GM21619 (cell line): ENCODE results near the gene IL10RA.
A peak's percentile ranks its signal among the peaks of the same experiment; 100 is the strongest.
"Not testable (repeated sequence)": the region's sequence is repeated elsewhere in the genome, so short reads cannot be mapped to it uniquely, and the experiment has no call there.

Experiments
- ATAC-seq: cut with Tn5 transposase; IDR thresholded peaks from one replicate; pipeline ENCODE4 v1.9.1; 2021; ENCODE audit not compliant: unreplicated experiment

Gene IL10RA

GRCh38 chr11:117985953-117986887, at the start of gene IL10RA:
Gene IL10RA (plus strand): TSS chr11:117986394. CDS start chr11:117986468, 74 bp downstream.
- ATAC-seq: peak; percentile 84

GRCh38 chr11:117936973-117937372, 49.2 kb upstream of the IL10RA start:
- no peak for ATAC-seq

GRCh38 chr11:117940736-117941135, 45.5 kb upstream of the IL10RA start:
- no peak for ATAC-seq

GRCh38 chr11:117941163-117941707, 45.0 kb upstream of the IL10RA start:
- ATAC-seq: no peak

GRCh38 chr11:117941976-117942654, 44.1 kb upstream of the IL10RA start:
- no peak for ATAC-seq

- ATAC-seq: no peak
Measured at GRCh38 chr11:117944554-117944953, 41.6 kb upstream of the IL10RA start.

- no peak for ATAC-seq
Measured at GRCh38 chr11:117945047-117945810, 41.0 kb upstream of the IL10RA start.

GRCh38 chr11:117946156-117946841, 39.9 kb upstream of the IL10RA start:
- no peak for ATAC-seq

- ATAC-seq: peak; percentile 41
Measured at GRCh38 chr11:117946842-117947526, 39.2 kb upstream of the IL10RA start.

- ATAC-seq: not testable (repeated sequence)
Measured at GRCh38 chr11:117947751-117948150, 38.4 kb upstream of the IL10RA start.

- ATAC-seq: not testable (repeated sequence)
Measured at GRCh38 chr11:117948466-117948865, 37.7 kb upstream of the IL10RA start.

- no peak for ATAC-seq
Measured at GRCh38 chr11:117949062-117949461, 37.1 kb upstream of the IL10RA start.

GRCh38 chr11:117950301-117950700, 35.9 kb upstream of the IL10RA start:
- ATAC-seq: no peak

- no peak for ATAC-seq
Measured at GRCh38 chr11:117950993-117951961, 34.9 kb upstream of the IL10RA start.

- no peak for ATAC-seq
Measured at GRCh38 chr11:117953024-117953671, 33.0 kb upstream of the IL10RA start.

- no peak for ATAC-seq
Measured at GRCh38 chr11:117958949-117959348, 27.2 kb upstream of the IL10RA start.

GRCh38 chr11:117959438-117960149, 26.6 kb upstream of the IL10RA start:
- no peak for ATAC-seq

GRCh38 chr11:117960406-117960805, 25.8 kb upstream of the IL10RA start:
- ATAC-seq: no peak
